OCI-LY1 (cell line): Measurements from ENCODE around the gene CIB1.

Experiments used
- H2AFZ ChIP-seq: fragments of 200-600 bp; sonication (generic), shearing (Covaris generic); 2 replicates; pipeline ENCODE4 v1.6.0; 2014; ENCODE audit warnings: antibody characterized with exemption, mild to moderate bottlenecking, low read length
- H3F3A ChIP-seq: fragments of 200-600 bp; sonication (generic), shearing (Covaris generic); 2 replicates; pipeline ENCODE4 v1.6.0; 2014; ENCODE audit warnings: mild to moderate bottlenecking, antibody characterized with exemption, low read length, moderate library complexity; ENCODE audit not compliant: insufficient read depth
- H3K27ac ChIP-seq: fragments of 200-600 bp; sonication (generic); 2 replicates; pipeline ENCODE4 v1.5.1; 2014; ENCODE audit warnings: low read length, mixed run types, mild to moderate bottlenecking, low read depth; ENCODE audit not compliant: poor library complexity, severe bottlenecking
- H3K27me3 ChIP-seq: fragments of 200-600 bp; sonication (generic); 2 replicates; pipeline ENCODE4 v1.6.0; 2014; ENCODE audit warnings: antibody characterized with exemption, mild to moderate bottlenecking, low read length, moderate library complexity; ENCODE audit not compliant: insufficient read depth
- H3K36me3 ChIP-seq: fragments of 200-600 bp; sonication (generic); 2 replicates; pipeline ENCODE4 v1.6.1; 2014; ENCODE audit warnings: mild to moderate bottlenecking, antibody characterized with exemption, low read length, moderate library complexity, mixed read lengths; ENCODE audit not compliant: insufficient read depth
- H3K4me1 ChIP-seq: fragments of 200-600 bp; sonication (generic); 2 replicates; pipeline ENCODE4 v1.5.1; 2014; ENCODE audit warnings: mild to moderate bottlenecking, low read length, moderate library complexity; ENCODE audit not compliant: insufficient read depth, severe bottlenecking
- H3K4me2 ChIP-seq: fragments of 200-600 bp; sonication (generic), shearing (Covaris generic); 2 replicates; pipeline ENCODE4 v1.6.1; 2014; ENCODE audit warnings: low read length
- H3K4me3 ChIP-seq: fragments of 200-600 bp; sonication (generic); 2 replicates; pipeline ENCODE4 v1.5.1; 2014; ENCODE audit warnings: low read length, low read depth, mild to moderate bottlenecking, mixed read lengths; ENCODE audit not compliant: poor library complexity, severe bottlenecking
- H3K79me2 ChIP-seq: fragments of 200-600 bp; shearing (Covaris generic); 2 replicates; pipeline ENCODE4 v1.6.1; 2016; ENCODE audit warnings: mixed run types, low read length, mixed read lengths; ENCODE audit not compliant: insufficient read depth
- H3K9ac ChIP-seq: fragments of 200-600 bp; sonication (generic), shearing (Covaris generic); 2 replicates; pipeline ENCODE4 v1.6.1; 2014; ENCODE audit warnings: mild to moderate bottlenecking, low read length, mixed read lengths
- H3K9me2 ChIP-seq: fragments of 200-600 bp; sonication (generic), shearing (Covaris generic); 2 replicates; pipeline ENCODE4 v1.6.1; 2014; ENCODE audit warnings: low read depth, mild to moderate bottlenecking, low read length, mixed read lengths
- H3K9me3 ChIP-seq: fragments of 200-600 bp; shearing (Covaris generic); 2 replicates; pipeline ENCODE4 v1.6.1; 2014; ENCODE audit warnings: low read length, mixed read lengths
- H4K20me1 ChIP-seq: fragments of 200-600 bp; sonication (generic), shearing (Covaris generic); 2 replicates; pipeline ENCODE4 v1.6.0; 2016; ENCODE audit warnings: mild to moderate bottlenecking, low read length; ENCODE audit not compliant: insufficient read depth
- CTCF ChIP-seq: fragments of 200-600 bp; sonication (generic), shearing (Covaris generic); IDR thresholded peaks from 2 replicates; pipeline ENCODE4 v1.5.1; 2017; ENCODE audit warnings: mild to moderate bottlenecking, antibody characterized with exemption, low read length, moderate library complexity, mixed read lengths
- EZH2 ChIP-seq: fragments of 200-600 bp; sonication (generic), shearing (Covaris generic); IDR thresholded peaks from 2 replicates; pipeline ENCODE4 v1.8.0; 2017; ENCODE audit warnings: borderline replicate concordance, mixed run types, mild to moderate bottlenecking, antibody characterized with exemption, low read length, moderate library complexity, mixed read lengths

Gene CIB1

GRCh38 chr15:90201130-90201943 is 32.4 kb downstream of the CIB1 start, which contains the start of gene SEMA4B:
Gene SEMA4B (plus strand): TSS chr15:90201330. CDS start chr15:90201579, 249 bp downstream.
- peak within 1 kb of the TSS; percentile 72 for H3K9ac ChIP-seq
- H2AFZ ChIP-seq = no peak within 1 kb of the TSS
- no peak for TF ChIP-seq CTCF
- peak within 1 kb of the TSS; percentile 77 for H3K4me3 ChIP-seq
- no peaks in the 10 kb centered on the region for H4K20me1 ChIP-seq
- no peaks in the 10 kb centered on the region for H3F3A ChIP-seq
- H3K4me1 ChIP-seq = peaks cover 53% of the 10 kb centered on the region
- H3K9me3 ChIP-seq = no peaks in the 10 kb centered on the region
- peak within 1 kb of the TSS; percentile 90 for H3K4me2 ChIP-seq
- no peaks in the 10 kb centered on the region for H3K27me3 ChIP-seq
- H3K36me3 ChIP-seq = peaks cover 1% of the 10 kb centered on the region; the same call in 1 of the 2 replicates
- H3K79me2 ChIP-seq = no peaks in the 10 kb centered on the region
- peak within 1 kb of the TSS; percentile 70 for H3K27ac ChIP-seq
- no peaks in the 10 kb centered on the region for H3K9me2 ChIP-seq

GRCh38 chr15:90200534-90201129 is 33.1 kb downstream of the CIB1 start:
- H2AFZ ChIP-seq = no peak overlapping the region
- no peaks in the 10 kb centered on the region for H3K9me2 ChIP-seq
- H3K27ac ChIP-seq = peak overlapping the region; percentile 70
- H3K36me3 ChIP-seq = no peaks in the 10 kb centered on the region
- H3K9ac ChIP-seq = peak overlapping the region; percentile 72
- no peaks in the 10 kb centered on the region for H4K20me1 ChIP-seq
- peaks cover 46% of the 10 kb centered on the region for H3K4me1 ChIP-seq
- no peaks in the 10 kb centered on the region for H3K9me3 ChIP-seq
- H3K27me3 ChIP-seq = no peaks in the 10 kb centered on the region
- TF ChIP-seq CTCF = no peak
- no peak for TF ChIP-seq EZH2
- no peaks in the 10 kb centered on the region for H3K79me2 ChIP-seq
- H3K4me3 ChIP-seq = peak overlapping the region; percentile 77
- H3F3A ChIP-seq = no peaks in the 10 kb centered on the region
- H3K4me2 ChIP-seq = peak overlapping the region; percentile 90

GRCh38 chr15:90194655-90195054 is 39.1 kb downstream of the CIB1 start:
- Histone ChIP-seq H3K4me2 (no peak overlapping the region), H4K20me1 (no peaks in the 10 kb centered on the region), H3F3A (peaks cover 4% of the 10 kb centered on the region; the same call in 1 of the 2 replicates), H3K4me3 (no peak overlapping the region), H3K9me2 (no peaks in the 10 kb centered on the region), H3K36me3 (no peaks in the 10 kb centered on the region), H3K9ac (no peak overlapping the region), H3K27me3 (no peaks in the 10 kb centered on the region), H3K79me2 (no peaks in the 10 kb centered on the region), H3K27ac (peak overlapping the region; percentile 73), H2AFZ (no peak overlapping the region), H3K4me1 (peaks cover 58% of the 10 kb centered on the region), H3K9me3 (no peaks in the 10 kb centered on the region)
- no peak for TF ChIP-seq EZH2
- no peak for TF ChIP-seq CTCF
